Fibroblast of lung (primary cell): ENCODE data around the gene HAPLN3. TPM values are rescaled to one million over a fixed set of nuclear protein-coding genes. Genes with fewer than 3 reads are reported as not detected.

Experiments used
- DNase-seq, 2 donors: peaks; one replicate each; pipeline versions ENCODE4 v3.0.0 to v3.0.0-alpha.2; 2010; ENCODE audit warnings: low read depth in 2 of 2
- H2AFZ ChIP-seq: 2 replicates; pipeline ENCODE4 v1.5.1; 2012; ENCODE audit warnings: low read length, control low read depth, inconsistent platforms
- H3K27ac ChIP-seq: 2 replicates; pipeline ENCODE4 v1.5.1; 2011; ENCODE audit warnings: low read length, control low read depth; ENCODE audit not compliant: insufficient read depth
- H3K27me3 ChIP-seq: 2 replicates; pipeline ENCODE4 v1.5.1; 2011; ENCODE audit warnings: mild to moderate bottlenecking, low read length; ENCODE audit not compliant: control insufficient read depth, insufficient read depth
- H3K36me3 ChIP-seq: 2 replicates; pipeline ENCODE4 v1.5.1; 2011; ENCODE audit warnings: low read length; ENCODE audit not compliant: control insufficient read depth, insufficient read depth
- H3K4me1 ChIP-seq: 2 replicates; pipeline ENCODE4 v1.5.1; 2011; ENCODE audit warnings: low read length; ENCODE audit not compliant: control insufficient read depth, insufficient read depth; ENCODE audit errors: extremely low read depth
- H3K4me2 ChIP-seq: 2 replicates; pipeline ENCODE4 v1.5.1; 2011; ENCODE audit warnings: low read length, control low read depth; ENCODE audit not compliant: insufficient read depth; ENCODE audit errors: extremely low read depth
- H3K4me3 ChIP-seq, 4 experiments: fragments of 200-600 bp in 1 of 4; sonication (generic) in 1 of 4; replicated peaks in 1 of 4; 2 replicates each; pipeline ENCODE4 v1.5.1; 2011 to 2016; ENCODE audit warnings: low read length in 4 of 4, low read depth in 3 of 4, mild to moderate bottlenecking in 3 of 4, control low read depth in 2 of 4, inconsistent platforms in 1 of 4, mixed read lengths in 1 of 4; ENCODE audit not compliant: insufficient read depth in 1 of 4; ENCODE audit errors: control extremely low read depth in 1 of 4
- H3K79me2 ChIP-seq: 2 replicates; pipeline ENCODE4 v1.5.1; 2012; ENCODE audit warnings: mild to moderate bottlenecking, low read length, inconsistent platforms; ENCODE audit not compliant: control insufficient read depth, insufficient read depth
- H3K9ac ChIP-seq: 2 replicates; pipeline ENCODE4 v1.5.1; 2011; ENCODE audit warnings: mild to moderate bottlenecking, low read length, control low read depth; ENCODE audit not compliant: insufficient read depth
- H3K9me3 ChIP-seq: 2 replicates; pipeline ENCODE4 v1.5.1; 2012; ENCODE audit warnings: low read depth, low read length; ENCODE audit not compliant: control insufficient read depth, insufficient read depth
- H4K20me1 ChIP-seq: 2 replicates; pipeline ENCODE4 v1.5.1; 2011; ENCODE audit warnings: low read length; ENCODE audit not compliant: control insufficient read depth, insufficient read depth; ENCODE audit errors: extremely low read depth
- CTCF ChIP-seq, 2 donors: IDR thresholded peaks in 1 of 2; conservative IDR thresholded peaks in 1 of 2; 1 replicate in 1 of 2; 2 replicates in 1 of 2; pipeline ENCODE4 v1.5.1; 2011 to 2012; ENCODE audit warnings: low read length in 2 of 2, control low read depth in 1 of 2, inconsistent platforms in 1 of 2, low read depth in 1 of 2, mild to moderate bottlenecking in 1 of 2
- EZH2 ChIP-seq: IDR thresholded peaks from 2 replicates; pipeline ENCODE4 v1.5.1; 2012; ENCODE audit warnings: low read length, control low read depth, mild to moderate bottlenecking; ENCODE audit errors: missing control alignments
- polyA plus RNA-seq, 2 donors: library from polyadenylated mRNA; depleted of rRNA in 1 of 2; stranded (reverse) in 1 of 2; unstranded in 1 of 2; fragments of >200 nt; gene quantifications; 2 replicates each; pipeline ENCODE4 v1.2.1, GENCODE V29; 2011 to 2012; ENCODE audit warnings: missing spikeins in 1 of 2
- total RNA-seq: library from RNA; depleted of rRNA; stranded (reverse); fragments of >200 nt; gene quantifications from 2 replicates; pipeline ENCODE4 v1.2.1, GENCODE V29; 2014

HAPLN3 gene
- total and polyA plus RNA-seq, 2 donors (not counting 1 experiment from before 2014, with no cell fraction given), result 3.1 to 4.3 TPM

GRCh38 chr15:88873786-88874185 is 21.6 kb downstream of the HAPLN3 start:
- H3K4me2 ChIP-seq, result no peak overlapping the region
- H3K79me2 ChIP-seq, result no peaks in the 10 kb centered on the region
- TF ChIP-seq CTCF (conservative IDR thresholded peaks at IDR 0.05 in 1 of 2, IDR thresholded peaks at IDR 0.05 in 1 of 2; ENCODE audit: low read depth in 1 of 2, low read length in 2 of 2), result no peak
- no peak for TF ChIP-seq EZH2
- peaks cover 19% of the 10 kb centered on the region for H3K27me3 ChIP-seq
- H3K9ac ChIP-seq, result no peak overlapping the region
- no peaks in the 10 kb centered on the region for H3K36me3 ChIP-seq
- H3K27ac ChIP-seq, result no peak overlapping the region
- no peak overlapping the region for H2AFZ ChIP-seq
- H4K20me1 ChIP-seq, result no peaks in the 10 kb centered on the region
- no peaks in the 10 kb centered on the region for H3K4me1 ChIP-seq
- DNase-seq, result no peak
- H3K9me3 ChIP-seq, result no peaks in the 10 kb centered on the region
- H3K4me3 ChIP-seq, result no peak overlapping the region

GRCh38 chr15:88872706-88873105 is 22.6 kb downstream of the HAPLN3 start:
- DNase-seq, result no peak
- no peaks in the 10 kb centered on the region for H4K20me1 ChIP-seq
- H2AFZ ChIP-seq, result no peak overlapping the region
- no peak overlapping the region for H3K27ac ChIP-seq
- no peaks in the 10 kb centered on the region for H3K36me3 ChIP-seq
- H3K9me3 ChIP-seq, result no peaks in the 10 kb centered on the region
- peaks cover 24% of the 10 kb centered on the region for H3K27me3 ChIP-seq
- TF ChIP-seq CTCF (conservative IDR thresholded peaks at IDR 0.05 in 1 of 2, IDR thresholded peaks at IDR 0.05 in 1 of 2; ENCODE audit: low read depth in 1 of 2, low read length in 2 of 2) (no peak), EZH2 (no peak)
- no peak overlapping the region for H3K4me3 ChIP-seq
- H3K4me1 ChIP-seq, result no peaks in the 10 kb centered on the region
- H3K4me2 ChIP-seq, result no peak overlapping the region
- H3K79me2 ChIP-seq, result no peaks in the 10 kb centered on the region
- H3K9ac ChIP-seq, result no peak overlapping the region

GRCh38 chr15:88872106-88872505 is 23.2 kb downstream of the HAPLN3 start:
- no peak overlapping the region for H3K4me3 ChIP-seq
- H3K9me3 ChIP-seq, result no peaks in the 10 kb centered on the region
- no peak for DNase-seq
- no peaks in the 10 kb centered on the region for H4K20me1 ChIP-seq
- TF ChIP-seq CTCF (conservative IDR thresholded peaks at IDR 0.05 in 1 of 2, IDR thresholded peaks at IDR 0.05 in 1 of 2; ENCODE audit: low read depth in 1 of 2, low read length in 2 of 2) (no peak), EZH2 (no peak)
- H3K27ac ChIP-seq, result no peak overlapping the region
- H3K4me1 ChIP-seq, result no peaks in the 10 kb centered on the region
- H3K79me2 ChIP-seq, result no peaks in the 10 kb centered on the region
- H2AFZ ChIP-seq, result no peak overlapping the region
- H3K36me3 ChIP-seq, result no peaks in the 10 kb centered on the region
- H3K4me2 ChIP-seq, result no peak overlapping the region
- H3K27me3 ChIP-seq, result peaks cover 24% of the 10 kb centered on the region
- no peak overlapping the region for H3K9ac ChIP-seq
